HG03457 (cell line): Measurements from ENCODE around the gene KLKB1.
"Not testable (repeated sequence)": the region's sequence is repeated elsewhere in the genome, so short reads cannot be mapped to it uniquely, and the experiment has no call there.

Source experiments
- ATAC-seq: cut with Tn5 transposase; IDR thresholded peaks from one replicate; pipeline ENCODE4 v1.9.1; 2021; ENCODE audit warnings: moderate number of reproducible peaks; ENCODE audit not compliant: unreplicated experiment

KLKB1 gene

DNA sequence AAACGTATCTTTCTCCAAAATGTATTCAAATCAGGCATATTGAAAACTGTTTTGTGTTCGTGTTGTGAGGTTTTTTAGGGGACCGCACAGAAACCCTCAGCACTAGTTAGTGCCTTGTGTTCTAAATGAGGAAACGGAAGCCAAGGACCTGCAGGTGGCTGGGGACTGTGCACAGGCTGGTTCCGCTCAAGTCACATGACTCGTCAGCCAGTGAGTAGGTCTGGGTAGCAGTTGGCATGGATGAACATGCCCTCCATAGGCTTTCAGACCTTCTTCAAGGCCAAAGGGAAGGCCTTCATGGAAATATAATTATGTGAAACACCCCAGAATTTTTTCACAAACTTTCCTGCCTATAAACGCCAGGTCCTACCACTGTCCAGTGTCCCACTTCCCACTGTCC, 37.4 kb downstream of the KLKB1 start:
- ATAC-seq = no peak

DNA sequence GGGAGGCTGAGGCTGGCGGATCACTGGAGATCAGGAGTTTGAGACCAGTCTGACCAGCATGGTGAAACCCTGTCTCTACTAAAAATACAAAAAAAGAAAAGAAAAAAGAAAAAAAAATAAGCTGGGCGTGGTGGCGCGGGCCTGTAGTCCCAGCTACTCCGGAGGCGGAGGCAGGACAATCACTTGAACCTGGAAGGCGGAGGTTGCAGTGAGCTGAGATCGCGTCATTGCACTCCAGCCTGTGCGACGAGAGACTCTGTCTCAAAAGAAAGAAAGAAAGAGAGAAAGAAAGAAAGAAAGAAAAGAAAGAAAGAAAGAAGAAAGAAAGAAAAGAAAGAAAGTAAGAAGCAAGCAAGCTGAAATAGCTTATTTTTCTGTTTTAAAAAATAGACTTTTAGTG, 37.9 kb downstream of the KLKB1 start:
- not testable (repeated sequence) for ATAC-seq

DNA sequence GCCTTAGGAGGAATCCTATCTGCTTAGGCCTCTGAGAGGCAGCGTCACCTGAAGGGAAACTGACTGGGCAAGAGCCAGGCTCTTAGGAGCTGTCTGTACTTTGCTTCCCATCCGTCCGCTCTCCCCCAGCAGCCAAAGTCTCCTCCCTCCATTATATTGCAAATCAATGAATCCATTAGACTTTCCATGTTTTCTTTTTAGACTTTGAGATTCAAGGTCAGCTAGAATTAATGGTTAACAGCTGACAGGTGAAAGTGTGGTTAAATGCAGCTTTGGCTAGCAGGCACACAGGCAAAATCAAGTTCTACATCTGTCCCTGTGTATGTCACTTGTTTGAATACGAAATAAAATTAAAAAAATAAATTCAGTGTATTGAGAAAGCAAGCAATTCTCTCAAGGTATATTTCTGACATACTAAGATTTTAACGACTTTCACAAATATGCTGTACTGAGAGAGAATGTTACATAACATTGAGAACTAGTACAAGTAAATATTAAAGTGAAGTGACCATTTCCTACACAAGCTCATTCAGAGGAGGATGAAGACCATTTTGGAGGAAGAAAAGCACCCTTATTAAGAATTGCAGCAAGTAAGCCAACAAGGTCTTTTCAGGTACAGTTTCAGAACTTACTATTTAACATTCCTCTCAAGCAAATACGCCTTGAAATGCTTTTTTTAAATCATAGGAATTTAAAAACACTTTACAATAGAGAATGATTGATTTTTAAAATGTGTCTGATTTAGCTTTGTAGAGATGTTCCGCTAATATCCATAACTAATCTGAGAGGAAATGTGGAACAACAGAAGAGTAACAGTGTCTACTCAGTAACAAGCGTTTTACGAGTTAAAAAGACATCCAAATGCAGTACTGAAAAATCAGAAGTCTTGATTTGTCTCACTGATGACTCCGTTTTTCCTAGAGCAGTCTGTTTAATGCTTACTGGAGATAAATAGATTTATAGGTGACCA, 38.7 kb downstream of the KLKB1 start, which contains the start of gene F11:
F11 (plus strand) TSS at position 507 of the 970 bp plus-strand sequence. CDS start 948 bp downstream, outside the sequence.
- no peak for ATAC-seq

DNA sequence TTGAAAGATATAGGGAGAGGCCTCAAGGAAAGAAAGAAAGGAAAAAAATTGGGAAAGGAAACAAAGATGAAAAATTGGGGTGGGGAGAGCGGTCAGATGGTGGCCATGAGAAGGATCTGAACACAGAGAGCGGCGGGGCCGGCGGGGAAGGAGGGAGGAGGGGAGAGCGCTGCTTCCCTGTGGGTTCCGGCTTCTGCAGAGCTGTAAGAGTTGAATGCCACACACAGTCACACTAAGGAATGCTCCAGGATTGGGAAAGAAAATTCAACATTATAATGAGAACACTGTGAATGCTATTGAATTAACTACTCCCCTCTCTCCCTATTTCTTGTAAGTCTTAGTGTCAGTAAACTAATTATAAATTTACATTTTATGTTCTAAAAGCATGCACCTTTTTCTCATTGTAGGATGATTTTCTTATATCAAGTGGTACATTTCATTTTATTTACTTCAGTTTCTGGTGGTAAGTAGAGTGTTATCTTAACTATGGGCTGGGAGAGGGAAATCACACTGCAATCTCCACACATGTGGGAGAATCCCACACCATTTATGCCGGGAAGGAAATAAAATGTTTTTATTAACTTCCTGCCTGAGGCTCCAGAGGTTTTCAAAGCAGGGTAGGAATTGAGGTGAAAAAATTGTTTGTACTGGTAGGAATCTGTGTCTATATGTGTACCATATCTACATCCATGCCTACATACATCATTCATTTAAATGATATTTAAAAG, 39.6 kb downstream of the KLKB1 start:
- no peak for ATAC-seq

GRCh38 chr4:186271081-186271678, 43.9 kb downstream of the KLKB1 start:
- no peak for ATAC-seq

DNA sequence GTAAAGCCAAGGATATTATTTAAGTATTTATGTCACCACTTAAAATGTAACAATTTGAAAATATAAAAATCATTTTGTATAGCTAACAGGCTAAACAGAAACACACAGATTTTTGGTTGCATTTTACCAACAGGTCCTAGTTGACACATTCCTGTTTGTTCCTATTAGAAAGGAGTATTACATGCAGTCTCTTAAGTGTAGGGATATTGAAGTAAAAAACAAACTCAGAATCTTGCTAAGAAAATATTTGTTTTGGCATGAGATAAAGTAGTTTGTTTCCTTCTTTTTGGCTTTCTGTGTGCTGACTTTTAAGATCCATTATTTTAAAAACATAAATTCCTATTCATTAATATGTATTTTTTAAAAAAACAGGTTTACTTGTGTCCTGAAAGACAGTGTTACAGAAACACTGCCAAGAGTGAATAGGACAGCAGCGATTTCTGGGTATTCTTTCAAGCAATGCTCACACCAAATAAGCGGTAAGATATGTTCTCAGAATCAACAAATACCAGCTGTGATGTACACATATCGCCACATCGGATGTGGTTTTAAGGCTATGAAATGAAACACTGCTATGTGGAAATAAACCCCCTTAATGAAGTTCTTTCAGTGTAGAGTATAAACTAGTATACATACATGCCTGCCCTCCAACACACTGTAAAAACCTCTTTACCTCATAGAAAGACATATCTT, 45.5 kb downstream of the KLKB1 start:
- no peak for ATAC-seq

DNA sequence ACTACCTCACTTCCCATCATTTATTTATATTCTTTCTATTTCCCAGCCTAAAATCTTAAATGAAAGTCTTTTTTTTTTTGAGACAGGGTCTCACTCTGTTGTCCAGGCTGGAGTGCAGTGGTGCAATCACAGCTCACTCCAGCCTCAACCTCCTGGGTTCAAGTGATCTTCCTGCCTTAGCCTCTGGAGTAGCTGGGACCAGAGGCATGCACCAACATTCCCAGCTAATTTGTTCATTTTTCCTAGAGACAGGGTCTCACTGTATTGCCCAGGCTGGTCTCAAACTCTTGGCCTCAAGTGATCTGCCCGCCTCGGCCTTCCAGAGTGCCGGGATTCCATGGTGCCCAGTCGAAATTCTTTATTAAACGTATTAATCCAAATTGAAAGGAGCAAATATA, 46.1 kb downstream of the KLKB1 start:
- not testable (repeated sequence) for ATAC-seq

DNA sequence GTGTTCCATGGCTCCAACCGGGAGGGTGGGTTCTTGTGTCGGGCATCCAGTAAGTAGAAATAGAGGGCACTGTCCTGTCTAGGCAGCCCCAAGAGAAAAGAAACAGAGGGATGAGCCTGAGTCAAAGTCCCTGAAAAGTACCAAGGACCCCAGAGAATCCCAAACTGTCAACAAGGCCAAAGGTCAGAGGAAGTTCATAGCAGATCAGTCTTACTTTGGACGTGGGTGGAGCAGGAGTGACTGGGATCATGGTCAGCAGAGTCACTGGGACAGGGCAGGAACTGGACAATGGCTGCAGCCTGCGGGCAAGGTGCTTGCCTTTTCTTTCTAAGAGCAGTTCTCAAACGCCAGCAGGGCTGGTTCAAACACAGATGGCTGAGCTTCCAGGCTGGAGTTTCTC, 56.0 kb downstream of the KLKB1 start:
- no peak for ATAC-seq

GRCh38 chr4:186285147-186285546, 57.8 kb downstream of the KLKB1 start:
- ATAC-seq = no peak

DNA sequence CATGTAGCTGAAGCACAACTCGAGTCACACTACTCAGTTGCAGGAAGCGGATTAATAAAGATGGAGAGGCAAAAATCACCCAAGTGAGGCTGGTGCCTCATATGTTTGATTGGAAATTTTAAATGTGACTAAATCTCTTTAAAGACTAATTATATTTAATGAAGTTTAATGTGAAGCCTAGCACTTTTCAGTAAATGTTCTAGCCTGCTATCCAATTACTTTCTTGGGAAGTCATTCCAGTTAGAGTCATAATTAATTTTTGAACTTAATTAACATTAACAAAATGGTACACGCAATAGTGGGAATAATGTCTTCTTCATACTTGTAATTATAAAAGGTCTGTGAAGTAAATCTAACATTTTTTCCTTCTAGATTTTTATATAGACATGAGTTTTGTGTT, 59.3 kb downstream of the KLKB1 start:
- no peak for ATAC-seq

DNA sequence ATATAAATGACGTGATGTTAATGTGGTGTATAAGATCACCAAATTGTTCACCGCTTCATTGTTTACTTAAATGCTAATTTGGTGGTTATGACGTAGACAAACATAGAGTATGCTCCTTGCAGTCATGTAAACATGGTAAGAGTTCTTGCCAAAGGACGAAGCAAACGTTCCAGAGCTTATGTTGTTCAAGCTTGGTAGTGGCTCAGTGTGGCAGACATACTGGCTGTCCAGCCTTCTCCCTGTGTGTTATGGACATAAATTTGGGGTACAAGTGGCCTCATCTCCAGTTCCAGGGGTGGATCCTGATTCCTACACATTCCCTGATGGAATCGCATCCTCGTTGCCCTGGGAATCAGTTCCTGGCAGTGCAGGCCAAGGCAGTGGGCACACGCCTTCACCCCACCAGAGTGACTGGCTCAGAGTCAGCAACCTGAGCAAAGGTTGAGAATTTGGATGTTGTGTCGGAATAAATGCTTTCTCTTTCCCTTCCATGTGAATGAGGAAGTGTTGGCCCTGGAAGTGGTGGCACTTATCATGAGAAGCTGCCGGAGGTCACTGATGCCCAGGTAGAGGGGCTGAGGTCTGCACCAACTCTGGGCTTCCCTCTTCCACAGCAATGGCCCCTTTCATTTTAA, 64.1 kb downstream of the KLKB1 start:
- no peak for ATAC-seq

- no peak for ATAC-seq
Measured at GRCh38 chr4:186294160-186294559, 66.9 kb downstream of the KLKB1 start.

- no peak for ATAC-seq
Measured at GRCh38 chr4:186296481-186296880, 69.2 kb downstream of the KLKB1 start.

DNA sequence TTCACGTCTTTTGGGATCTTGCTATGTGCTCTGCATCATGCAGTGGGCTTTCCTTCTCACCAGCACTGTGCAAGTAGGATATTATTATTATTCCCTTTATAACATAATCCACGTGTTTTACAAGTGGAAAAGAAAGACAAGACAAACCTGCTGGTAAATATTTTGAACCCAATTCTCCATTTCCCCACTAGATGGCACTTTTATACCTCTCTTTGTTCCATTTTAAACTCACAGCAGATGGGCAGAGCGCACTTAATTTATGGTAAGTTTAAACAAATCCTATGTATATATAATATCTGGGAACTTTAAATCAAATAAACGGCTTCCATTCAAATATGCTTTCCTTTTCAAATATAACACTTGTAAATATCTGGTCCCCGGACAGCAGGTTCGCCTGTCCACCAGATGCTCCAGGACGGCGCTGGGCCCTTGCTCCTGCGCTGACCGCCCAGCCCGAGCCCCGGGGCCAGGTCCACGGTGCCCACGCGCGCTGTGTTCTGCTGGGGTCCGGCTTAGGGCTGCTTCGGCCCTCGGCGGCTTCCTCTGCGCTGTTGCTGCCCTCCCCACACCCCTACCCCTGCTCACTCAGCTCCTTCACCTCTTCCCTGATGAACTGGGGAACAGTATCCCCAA, 69.8 kb downstream of the KLKB1 start:
- no peak for ATAC-seq

DNA sequence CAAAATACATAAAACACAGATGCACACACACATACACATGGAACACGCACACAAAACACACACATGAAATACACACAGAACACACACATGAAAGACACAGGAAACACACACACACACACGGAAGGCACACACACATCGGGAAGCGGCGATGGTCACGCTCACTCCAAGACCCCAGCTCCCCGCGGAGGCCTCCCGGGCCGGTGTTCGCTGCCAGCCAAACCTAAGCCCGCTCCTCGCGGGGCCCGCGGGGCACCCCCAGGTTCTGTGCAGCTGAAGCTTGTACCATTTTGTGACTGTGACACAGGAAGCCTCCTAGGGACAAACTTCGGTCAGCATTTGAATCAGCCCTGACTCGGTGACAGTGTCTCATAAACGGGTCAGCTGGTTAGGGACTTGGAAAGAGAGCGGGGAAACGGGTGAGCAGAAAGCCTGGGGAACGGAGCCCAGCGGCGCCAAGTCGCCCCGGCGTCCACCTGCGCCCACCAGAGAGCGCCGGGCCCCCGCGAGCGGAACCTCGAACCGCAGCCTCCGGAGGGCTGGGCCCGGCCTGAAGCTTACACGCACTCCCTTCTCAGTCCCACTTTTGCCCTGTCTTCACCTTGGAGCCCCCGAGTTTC, 70.8 kb downstream of the KLKB1 start:
- ATAC-seq = no peak

DNA sequence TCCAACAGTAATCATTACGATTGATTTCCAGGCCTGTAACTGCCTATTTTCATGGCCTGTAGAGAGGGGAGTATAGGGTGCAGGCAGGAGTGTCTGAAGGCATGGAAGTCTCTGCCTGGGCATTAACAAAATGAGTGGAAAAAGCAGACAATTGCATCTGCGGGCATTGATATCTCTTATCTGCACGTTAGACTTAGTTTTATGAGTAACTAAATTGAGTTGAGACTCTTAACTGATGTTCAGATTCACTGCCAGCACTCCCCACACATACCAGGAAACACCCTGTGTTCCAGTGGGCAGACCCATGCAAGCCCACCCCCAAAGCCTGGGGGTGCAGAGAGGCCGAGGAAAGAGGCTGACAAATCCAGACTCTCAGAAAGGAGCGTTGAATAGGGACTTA, 72.0 kb downstream of the KLKB1 start:
- ATAC-seq = no peak

DNA sequence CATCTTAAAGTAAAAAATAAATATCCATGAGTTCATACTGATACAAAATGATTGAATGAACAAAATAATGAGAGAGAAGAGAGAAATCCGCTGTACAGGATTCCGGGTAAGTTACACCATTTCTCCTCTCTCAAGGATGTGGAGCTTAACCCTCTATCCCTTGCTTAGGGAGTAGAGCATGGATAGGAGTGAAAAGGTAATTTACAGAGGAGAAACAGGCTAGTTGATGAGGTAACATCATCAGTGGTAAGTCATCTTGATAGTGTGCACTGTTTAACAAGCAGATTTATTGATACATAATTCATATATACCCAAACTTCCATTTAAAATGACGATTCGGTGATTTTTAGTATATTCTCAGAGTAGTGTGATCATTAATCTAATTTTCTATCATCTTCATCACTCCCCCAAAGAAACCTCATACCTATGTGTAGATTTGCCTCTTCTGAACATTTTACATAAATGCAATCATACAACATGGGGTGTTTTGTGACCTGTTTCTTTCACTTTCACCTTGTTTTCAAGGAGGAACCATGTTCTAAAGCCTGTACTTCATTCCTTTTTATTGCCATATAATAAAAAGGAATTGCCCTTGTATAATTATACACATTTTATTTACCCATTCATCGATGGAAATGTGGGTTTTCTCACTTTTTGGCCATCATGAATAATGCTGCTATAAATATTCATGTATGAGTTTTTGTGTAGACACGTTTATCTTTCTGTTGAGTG, 73.5 kb downstream of the KLKB1 start:
- ATAC-seq = no peak

DNA sequence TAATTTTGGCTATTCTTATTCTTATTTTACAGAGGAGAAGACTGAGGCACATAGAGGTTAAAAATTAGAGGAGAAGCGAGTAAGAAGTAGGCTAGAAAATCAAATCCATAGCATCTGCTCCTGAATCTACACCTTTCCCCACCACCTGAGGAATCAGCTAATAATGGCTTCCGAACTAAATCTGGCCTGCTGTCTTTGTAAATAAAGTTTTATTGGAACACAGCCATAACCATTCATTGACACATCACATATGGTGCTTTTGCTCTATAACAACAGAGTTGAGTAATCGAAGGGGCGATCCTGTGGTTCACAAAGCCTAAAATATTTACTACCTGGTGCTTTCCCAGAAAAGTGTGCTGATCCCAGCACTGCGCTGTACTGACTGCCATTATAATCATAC, 76.9 kb downstream of the KLKB1 start:
- no peak for ATAC-seq
